ENCODE data around the gene MRGPRD.

Gene MRGPRD

GRCh38 chr11:68959465-68960293 is 21.1 kb downstream of the MRGPRD start:
- no peak for TF ChIP-seq CTCF (IDR thresholded peaks at IDR 0.05; ENCODE audit: borderline replicate concordance, insufficient read depth, low read depth, low read length)
- no peak overlapping the region for H3K4me3 ChIP-seq (ENCODE audit: low read depth, low read length)

- no peak for TF ChIP-seq CTCF (IDR thresholded peaks at IDR 0.05; ENCODE audit: borderline replicate concordance, insufficient read depth, low read depth, low read length)
- H3K4me3 ChIP-seq (ENCODE audit: low read depth, low read length), result no peak overlapping the region
These were observed 22.6 kb downstream of the MRGPRD start for GRCh38 chr11:68958211-68958610.

GRCh38 chr11:68956547-68957254 is 24.1 kb downstream of the MRGPRD start:
- no peak overlapping the region for H3K4me3 ChIP-seq (ENCODE audit: low read depth, low read length)
- no peak for TF ChIP-seq CTCF (IDR thresholded peaks at IDR 0.05; ENCODE audit: borderline replicate concordance, insufficient read depth, low read depth, low read length)

- no peak overlapping the region for H3K4me3 ChIP-seq (ENCODE audit: low read depth, low read length)
- TF ChIP-seq CTCF (IDR thresholded peaks at IDR 0.05; ENCODE audit: borderline replicate concordance, insufficient read depth, low read depth, low read length), result peak; percentile 31; the same call in 1 of the 2 replicates
These were observed 24.6 kb downstream of the MRGPRD start for GRCh38 chr11:68956142-68956541.

GRCh38 chr11:68955607-68955958 is 25.2 kb downstream of the MRGPRD start:
- TF ChIP-seq CTCF (IDR thresholded peaks at IDR 0.05; ENCODE audit: borderline replicate concordance, insufficient read depth, low read depth, low read length), result no peak
- H3K4me3 ChIP-seq (ENCODE audit: low read depth, low read length), result no peak overlapping the region

- no peak for TF ChIP-seq CTCF (IDR thresholded peaks at IDR 0.05; ENCODE audit: borderline replicate concordance, insufficient read depth, low read depth, low read length)
- no peak overlapping the region for H3K4me3 ChIP-seq (ENCODE audit: low read depth, low read length)
These were observed 25.8 kb downstream of the MRGPRD start for GRCh38 chr11:68954836-68955606.
